ENCODE measurements around the gene CLEC2A.
A peak's percentile ranks its signal among the peaks of the same experiment; 100 is the strongest.

The CLEC2A gene

DNA sequence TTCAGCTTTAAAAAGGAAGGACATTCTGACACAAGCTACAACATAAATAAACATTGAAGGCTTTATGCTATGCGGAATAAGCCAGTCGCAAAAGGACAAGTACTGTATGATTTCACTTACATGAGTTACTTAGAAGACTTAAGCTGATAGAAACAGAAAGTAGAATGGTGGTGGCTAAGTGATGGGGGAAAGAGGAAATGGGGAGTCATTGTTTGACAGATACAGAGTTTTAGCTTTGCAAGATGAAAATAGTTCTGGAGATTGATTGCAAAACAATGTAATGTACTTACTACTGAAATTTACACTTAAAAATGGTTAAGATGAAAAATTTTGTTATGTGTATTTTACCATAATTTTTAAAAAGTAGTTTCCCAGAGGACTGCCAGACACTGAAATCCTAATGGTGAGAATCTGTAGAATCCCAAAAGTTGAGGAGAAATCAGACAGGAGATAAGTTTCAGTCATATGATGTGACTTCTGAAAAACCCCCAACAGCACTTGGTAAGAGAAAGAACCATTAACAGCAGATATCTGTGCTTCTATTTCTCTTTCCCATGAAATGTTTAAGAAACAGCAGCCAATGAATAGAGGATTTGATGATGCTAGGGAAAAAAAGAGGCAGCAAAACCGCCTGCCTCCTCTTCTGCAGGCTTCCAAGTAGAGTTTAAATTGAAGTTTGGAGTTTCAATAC is 16.6 kb upstream of the CLEC2A start:
- Mint-ChIP-seq H3K36me3 (no peaks in the 10 kb centered on the region), H3K9me3 (no peaks in the 10 kb centered on the region), H3K27me3 (no peaks in the 10 kb centered on the region), H3K4me1 (peaks cover 32% of the 10 kb centered on the region), H3K27ac (no peak overlapping the region), H3K4me3 (no peak overlapping the region)
- peak; percentile 95 for ATAC-seq

DNA sequence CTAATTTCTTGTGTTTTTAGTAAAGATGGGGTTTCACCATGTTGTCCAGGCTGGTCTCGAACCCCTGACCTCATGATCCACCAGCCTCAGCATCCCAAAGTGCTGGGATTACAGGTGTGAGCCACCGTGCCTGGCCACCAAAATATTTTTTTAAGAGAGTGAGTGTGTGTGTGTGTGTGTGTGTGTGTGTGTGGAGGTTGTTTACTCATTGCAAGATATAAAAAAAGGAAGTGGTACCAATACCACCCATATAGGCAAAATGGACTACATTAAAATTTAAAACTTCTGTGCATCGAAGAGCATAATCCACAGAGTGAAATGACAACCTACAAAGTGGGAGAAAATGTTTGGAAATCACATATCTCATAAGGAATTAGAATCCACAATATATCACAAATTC is 15.5 kb upstream of the CLEC2A start:
- Mint-ChIP-seq H3K36me3 (no peaks in the 10 kb centered on the region), H3K27me3 (no peaks in the 10 kb centered on the region), H3K9me3 (no peaks in the 10 kb centered on the region), H3K4me1 (peaks cover 32% of the 10 kb centered on the region), H3K27ac (peak overlapping the region; percentile 72), H3K4me3 (peak overlapping the region; percentile 14)
- ATAC-seq: no peak

DNA sequence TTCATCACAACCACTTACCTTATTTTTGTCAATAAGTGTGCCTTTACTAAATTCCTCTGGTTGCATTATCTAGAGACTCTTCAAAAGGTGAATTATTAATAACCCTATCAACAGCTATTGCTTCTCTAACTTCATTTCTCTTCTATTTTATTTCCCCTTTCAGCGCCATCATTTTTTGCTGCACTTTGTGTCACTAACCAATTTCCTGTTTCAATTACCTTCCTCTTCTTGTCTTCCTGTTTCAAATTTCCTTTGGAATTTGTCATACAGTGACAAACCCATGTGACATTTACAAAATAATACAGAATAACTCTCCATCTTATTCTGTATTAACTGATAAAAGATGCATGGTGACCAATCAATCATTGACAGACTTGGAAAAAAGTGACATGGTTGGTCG is 12.2 kb upstream of the CLEC2A start:
- Mint-ChIP-seq H3K4me3 (no peak overlapping the region), H3K36me3 (no peaks in the 10 kb centered on the region), H3K4me1 (peaks cover 20% of the 10 kb centered on the region), H3K27me3 (peaks cover 10% of the 10 kb centered on the region), H3K9me3 (no peaks in the 10 kb centered on the region), H3K27ac (no peak overlapping the region)
- ATAC-seq: no peak

DNA sequence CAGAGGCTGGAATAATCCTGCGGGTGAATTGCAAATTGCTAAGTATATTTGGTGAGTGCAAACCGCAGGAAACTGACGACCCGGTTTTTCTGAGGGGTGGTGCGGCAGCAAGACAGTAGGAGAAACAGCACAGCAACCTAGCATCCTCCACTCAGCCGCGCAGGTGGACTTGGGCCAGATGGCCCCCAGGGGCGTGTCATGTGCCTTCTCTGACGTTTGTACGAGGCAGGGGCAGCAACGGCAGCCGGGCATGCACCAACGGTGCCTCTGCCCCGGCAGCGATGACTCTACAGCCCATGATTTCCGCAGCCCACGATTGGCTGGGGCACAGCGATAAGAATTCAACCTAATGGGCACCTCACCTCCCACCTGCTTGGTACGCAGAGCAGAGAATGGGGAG is 11.1 kb upstream of the CLEC2A start:
- peaks cover 10% of the 10 kb centered on the region for H3K27me3 Mint-ChIP-seq
- ATAC-seq: peak; percentile 66
- no peaks in the 10 kb centered on the region for H3K9me3 Mint-ChIP-seq
- H3K36me3 Mint-ChIP-seq: no peaks in the 10 kb centered on the region
- H3K4me3 Mint-ChIP-seq: peak overlapping the region; percentile 38
- H3K4me1 Mint-ChIP-seq: peaks cover 20% of the 10 kb centered on the region
- H3K27ac Mint-ChIP-seq: no peak overlapping the region

DNA sequence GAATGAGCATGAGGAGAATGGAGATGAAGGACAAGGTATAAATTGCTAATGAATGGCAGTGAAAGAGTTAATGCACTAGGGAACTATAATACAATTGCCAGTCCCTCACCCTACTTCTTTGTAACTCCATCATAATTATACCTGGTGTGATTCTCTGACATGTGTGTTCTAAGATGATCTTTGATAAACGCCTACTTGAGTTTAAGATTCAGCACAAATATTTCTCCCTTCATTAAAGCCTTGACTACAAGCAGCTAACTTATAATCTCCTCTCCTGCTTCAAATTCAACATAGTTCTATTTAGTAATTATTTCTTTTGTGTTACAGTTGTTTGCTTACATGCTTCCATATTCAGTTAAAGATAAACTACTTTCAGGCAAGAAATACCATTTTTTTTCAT is 9.7 kb upstream of the CLEC2A start:
- H3K4me1 Mint-ChIP-seq: peaks cover 11% of the 10 kb centered on the region
- no peak overlapping the region for H3K4me3 Mint-ChIP-seq
- H3K9me3 Mint-ChIP-seq: no peaks in the 10 kb centered on the region
- H3K36me3 Mint-ChIP-seq: no peaks in the 10 kb centered on the region
- no peak overlapping the region for H3K27ac Mint-ChIP-seq
- peaks cover 10% of the 10 kb centered on the region for H3K27me3 Mint-ChIP-seq
- ATAC-seq: no peak

DNA sequence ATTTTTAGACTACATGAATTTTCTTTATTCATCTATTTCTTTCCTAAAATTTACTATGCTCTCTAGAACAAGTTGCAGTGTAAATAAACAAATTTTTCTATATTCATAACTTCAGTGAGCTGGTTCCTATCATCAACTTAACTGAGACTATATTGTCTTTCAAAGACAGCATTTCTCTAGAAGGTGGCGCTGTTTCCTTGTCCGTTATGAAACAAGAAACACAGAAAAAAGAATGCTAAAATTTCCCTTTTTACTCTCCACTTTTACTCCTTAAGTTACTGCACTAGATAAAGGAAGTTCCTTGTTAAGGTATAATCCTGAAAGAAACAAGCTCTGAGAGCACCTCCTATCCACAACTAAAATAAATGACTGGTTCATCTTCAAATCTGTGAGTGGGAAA is 8.2 kb upstream of the CLEC2A start:
- Mint-ChIP-seq H3K36me3 (no peaks in the 10 kb centered on the region), H3K9me3 (no peaks in the 10 kb centered on the region)
- ATAC-seq: no peak

DNA sequence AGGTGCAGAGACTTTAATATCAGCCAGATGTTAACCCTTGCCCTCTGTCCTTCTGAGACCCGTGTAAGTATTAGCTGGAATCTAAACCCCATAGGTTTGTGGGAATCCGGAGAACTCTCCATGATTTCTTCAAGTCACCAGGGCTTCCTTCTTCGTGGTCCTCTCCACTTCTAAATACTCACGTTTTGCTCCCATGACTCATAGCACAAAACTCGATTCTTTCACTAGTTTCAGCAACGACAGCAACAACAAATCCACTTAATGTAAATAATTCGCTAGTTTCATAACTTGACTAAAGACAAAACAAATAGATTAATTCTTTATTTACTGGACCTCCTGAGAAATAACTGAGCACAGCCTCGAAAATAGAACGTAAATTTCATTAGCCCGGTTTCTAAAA is 4.4 kb upstream of the CLEC2A start:
- ATAC-seq: no peak
- Mint-ChIP-seq H3K4me3 (no peak overlapping the region), H3K27me3 (peaks cover 27% of the 10 kb centered on the region), H3K4me1 (peaks cover 4% of the 10 kb centered on the region), H3K9me3 (no peaks in the 10 kb centered on the region), H3K36me3 (no peaks in the 10 kb centered on the region), H3K27ac (no peak overlapping the region)

More for the DNA sequence above, 8.2 kb upstream of the CLEC2A start:
- Mint-ChIP-seq H3K27me3 (peaks cover 10% of the 10 kb centered on the region), H3K4me3 (no peak overlapping the region), H3K27ac (no peak overlapping the region), H3K4me1 (peaks cover 11% of the 10 kb centered on the region)

DNA sequence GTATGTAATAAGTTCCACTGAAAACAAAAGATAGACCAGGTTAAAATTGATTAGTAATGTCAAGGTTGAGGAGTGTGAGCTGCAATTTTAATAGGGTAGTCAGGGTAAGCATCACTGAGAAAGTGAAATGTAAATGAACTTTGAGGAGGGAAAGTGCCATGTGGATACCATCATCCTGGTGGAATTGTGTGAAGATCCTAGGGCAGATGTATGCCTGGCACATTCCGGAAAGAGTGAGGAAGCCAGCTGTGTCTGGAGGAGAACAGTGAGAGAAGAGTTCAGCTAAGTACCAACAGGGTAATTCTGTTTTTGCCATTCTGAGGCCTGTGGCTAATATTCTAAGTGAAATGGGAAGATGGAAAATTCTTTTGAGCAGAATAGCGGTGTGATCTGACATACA is 2.9 kb upstream of the CLEC2A start:
- Mint-ChIP-seq H3K4me3 (no peak overlapping the region), H3K36me3 (no peaks in the 10 kb centered on the region), H3K27ac (no peak overlapping the region), H3K4me1 (no peaks in the 10 kb centered on the region), H3K27me3 (peaks cover 29% of the 10 kb centered on the region), H3K9me3 (no peaks in the 10 kb centered on the region)
- ATAC-seq: no peak

DNA sequence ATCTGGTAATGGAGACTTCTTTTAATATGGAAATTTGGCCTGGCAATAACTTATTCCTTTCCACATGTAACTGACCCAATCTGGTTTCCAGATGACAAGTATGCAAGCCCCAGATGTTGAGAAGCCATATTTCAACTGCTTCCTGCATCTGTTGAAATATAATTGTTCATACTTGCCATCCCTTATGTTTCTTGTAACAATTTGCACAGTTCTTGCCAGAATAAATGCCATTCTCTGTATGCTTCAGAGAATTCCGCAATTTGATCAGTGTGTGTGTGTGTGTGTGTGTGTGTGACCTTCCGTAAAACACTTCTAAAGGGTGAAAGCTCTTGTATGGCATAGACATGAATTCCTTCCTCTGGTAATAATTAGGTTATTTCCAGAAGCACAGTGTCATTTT is 1.8 kb upstream of the CLEC2A start:
- Mint-ChIP-seq H3K27me3 (peaks cover 31% of the 10 kb centered on the region), H3K4me1 (no peaks in the 10 kb centered on the region), H3K4me3 (no peak overlapping the region), H3K9me3 (no peaks in the 10 kb centered on the region), H3K36me3 (no peaks in the 10 kb centered on the region), H3K27ac (no peak overlapping the region)
- ATAC-seq: no peak

DNA sequence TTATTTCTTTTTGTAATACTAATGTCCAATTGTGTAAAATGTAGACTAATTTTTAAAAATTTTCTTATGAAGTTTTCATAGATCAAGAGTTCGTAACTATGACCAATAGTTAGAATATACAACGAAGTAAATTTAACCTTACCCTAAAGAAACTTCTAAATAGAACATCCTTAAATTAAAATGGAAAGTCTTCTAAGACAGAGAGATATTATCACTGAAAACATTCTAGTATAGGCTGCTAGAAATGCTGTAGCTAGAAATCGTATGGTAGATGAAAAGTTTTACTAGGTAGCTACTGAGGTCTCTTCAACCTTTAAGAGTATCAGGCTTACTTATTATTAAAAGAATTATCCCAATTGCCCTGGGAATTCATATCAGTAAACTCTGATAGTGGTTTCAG is 925 bp downstream of the CLEC2A start:
- Mint-ChIP-seq H3K4me1 (peaks cover 13% of the 10 kb centered on the region), H3K27me3 (peaks cover 51% of the 10 kb centered on the region), H3K27ac (no peak overlapping the region), H3K4me3 (no peak overlapping the region), H3K36me3 (no peaks in the 10 kb centered on the region), H3K9me3 (no peaks in the 10 kb centered on the region)
- no peak for ATAC-seq

DNA sequence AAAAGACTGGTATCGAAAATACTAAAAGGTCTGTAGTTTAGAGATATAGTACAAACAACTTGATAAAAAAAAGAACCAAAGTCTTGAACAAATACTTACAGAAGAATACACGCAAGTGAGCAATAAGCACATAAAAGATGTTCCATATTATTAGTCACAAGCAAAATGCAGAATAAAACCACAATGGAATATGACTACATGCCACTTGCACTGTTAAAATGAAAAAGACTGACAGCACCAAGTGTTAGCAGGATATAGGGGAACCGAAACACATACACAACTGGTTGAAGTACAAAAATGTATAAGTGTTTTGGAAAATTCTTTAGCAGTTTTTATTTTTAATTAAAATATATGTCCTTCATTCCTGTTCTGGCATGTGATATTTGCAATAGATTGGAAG is 3.6 kb downstream of the CLEC2A start:
- ATAC-seq: no peak
- Mint-ChIP-seq H3K27me3 (peaks cover 54% of the 10 kb centered on the region), H3K36me3 (no peaks in the 10 kb centered on the region), H3K27ac (no peak overlapping the region), H3K9me3 (no peaks in the 10 kb centered on the region), H3K4me1 (peaks cover 18% of the 10 kb centered on the region), H3K4me3 (no peak overlapping the region)

DNA sequence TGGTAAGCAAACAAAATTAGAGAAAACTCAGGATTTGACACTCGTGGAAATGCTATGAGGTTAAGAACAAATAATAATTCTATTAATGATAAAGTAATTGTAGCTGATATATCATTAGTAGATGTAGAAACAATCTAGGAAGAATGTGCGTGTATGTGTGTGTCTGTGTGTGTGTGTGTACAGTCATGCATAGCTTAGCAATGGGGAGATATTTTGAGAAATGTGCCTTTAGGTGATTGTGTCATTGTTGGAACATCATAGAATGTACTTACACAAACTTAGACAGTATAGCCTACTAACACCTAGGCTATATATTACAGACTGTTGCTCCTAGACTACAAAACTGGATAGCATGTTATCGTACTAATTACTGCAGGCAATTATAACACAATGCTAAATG is 5.3 kb downstream of the CLEC2A start:
- Mint-ChIP-seq H3K27me3 (peaks cover 48% of the 10 kb centered on the region), H3K9me3 (no peaks in the 10 kb centered on the region), H3K4me3 (no peak overlapping the region), H3K4me1 (peaks cover 18% of the 10 kb centered on the region), H3K27ac (no peak overlapping the region), H3K36me3 (no peaks in the 10 kb centered on the region)
- ATAC-seq: no peak

DNA sequence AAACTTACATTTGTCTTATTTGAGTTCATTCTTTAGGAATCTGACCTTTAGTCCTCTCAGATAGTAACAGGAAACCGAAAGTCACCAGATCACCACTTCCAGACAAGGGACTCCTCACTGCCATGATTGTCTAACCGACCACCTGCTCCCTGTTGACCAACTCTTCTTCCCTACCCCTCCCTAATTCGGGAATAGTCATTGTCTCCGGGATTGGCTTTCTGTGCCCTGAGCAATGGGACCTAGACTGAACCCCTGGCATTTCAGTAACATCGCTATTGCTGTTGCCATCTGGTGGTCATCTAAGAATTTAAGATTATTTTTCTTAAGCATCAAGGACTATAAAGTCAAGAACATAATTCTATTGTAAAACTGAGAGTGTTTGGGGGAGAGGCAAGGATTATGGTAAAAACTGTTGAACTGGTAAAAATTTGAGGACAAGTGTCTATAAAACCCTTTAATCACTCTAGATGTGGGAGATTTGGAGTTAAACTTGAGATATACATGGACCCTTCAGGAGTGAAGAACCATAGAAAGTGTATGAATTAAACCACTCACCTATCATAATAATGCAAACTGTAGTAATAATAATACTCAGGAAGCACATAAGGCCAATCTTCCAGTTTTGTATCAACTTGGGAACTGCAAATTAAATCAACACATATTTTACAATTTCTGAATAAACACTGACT is 6.3 kb downstream of the CLEC2A start:
- H3K4me1 Mint-ChIP-seq: peaks cover 18% of the 10 kb centered on the region

DNA sequence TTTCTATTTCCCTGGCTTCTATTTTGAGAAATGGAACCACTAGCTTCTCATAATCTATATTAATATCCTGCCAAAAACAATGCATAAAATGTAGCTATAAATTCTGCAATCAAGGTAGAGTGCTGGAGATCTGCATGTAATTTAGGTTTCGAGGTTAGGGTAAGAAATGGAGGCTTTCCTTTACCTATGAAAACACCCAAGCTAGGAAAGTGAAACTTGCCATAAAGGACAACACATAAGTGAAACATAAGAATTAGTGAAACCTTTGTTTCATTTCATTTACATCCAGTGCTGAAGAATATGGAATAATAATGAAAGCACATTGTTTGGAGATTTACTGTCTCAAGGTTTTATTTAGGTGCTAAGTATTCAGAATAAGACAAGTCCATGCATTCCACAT is 9.7 kb downstream of the CLEC2A start:
- Mint-ChIP-seq H3K9me3 (no peaks in the 10 kb centered on the region), H3K27me3 (peaks cover 52% of the 10 kb centered on the region), H3K4me1 (peaks cover 6% of the 10 kb centered on the region), H3K4me3 (no peak overlapping the region), H3K27ac (no peak overlapping the region), H3K36me3 (no peaks in the 10 kb centered on the region)
- ATAC-seq: no peak

More for the DNA sequence above, 6.3 kb downstream of the CLEC2A start:
- Mint-ChIP-seq H3K36me3 (no peaks in the 10 kb centered on the region), H3K9me3 (no peaks in the 10 kb centered on the region), H3K27me3 (peaks cover 44% of the 10 kb centered on the region), H3K4me3 (peak overlapping the region; percentile 54), H3K27ac (no peak overlapping the region)
- no peak for ATAC-seq

DNA sequence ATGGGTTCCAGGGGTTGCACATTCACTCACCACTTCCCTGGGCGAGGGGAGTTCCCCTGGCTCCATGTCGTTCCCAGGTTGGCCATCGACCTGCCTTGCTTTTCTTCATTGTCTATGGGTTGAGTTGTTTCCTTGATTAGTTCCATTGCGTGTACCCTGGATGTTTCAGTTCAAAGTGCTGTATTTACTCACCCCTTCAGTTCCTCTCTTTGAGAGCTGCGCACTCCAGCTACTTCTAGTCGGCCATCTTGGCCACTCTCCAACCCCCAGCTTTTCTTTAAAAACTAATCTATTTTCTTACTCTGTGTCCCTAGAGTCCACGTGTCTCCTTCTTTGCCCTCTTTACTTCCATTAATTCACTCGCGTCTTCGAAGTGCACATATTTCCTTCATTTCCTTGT is 11.7 kb downstream of the CLEC2A start:
- no peak for ATAC-seq
- Mint-ChIP-seq H3K9me3 (no peaks in the 10 kb centered on the region), H3K4me3 (no peak overlapping the region), H3K4me1 (peaks cover under 1% of the 10 kb centered on the region), H3K27ac (no peak overlapping the region), H3K27me3 (peaks cover 40% of the 10 kb centered on the region), H3K36me3 (no peaks in the 10 kb centered on the region)

DNA sequence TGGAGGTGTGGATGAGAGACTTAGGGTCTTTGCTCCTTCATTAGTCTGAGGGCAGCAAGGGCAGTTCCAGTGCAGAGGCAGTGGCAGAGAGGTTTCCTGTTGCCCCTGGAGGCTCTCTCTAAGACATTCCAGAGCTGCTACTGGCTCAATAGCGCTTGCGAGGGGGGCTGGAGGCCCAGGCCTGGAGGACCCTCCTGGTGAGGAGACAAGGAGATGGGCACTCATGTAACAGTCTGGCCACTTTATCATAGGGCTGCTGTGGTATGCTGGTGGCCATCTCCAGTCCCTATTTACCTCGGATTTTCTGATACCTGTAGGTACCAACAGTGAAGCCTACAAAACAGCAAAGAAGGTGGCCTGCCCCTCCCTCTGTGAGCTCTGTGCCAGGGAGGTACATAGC is 12.7 kb downstream of the CLEC2A start:
- ATAC-seq: no peak
- H3K4me1 Mint-ChIP-seq: no peaks in the 10 kb centered on the region
- H3K4me3 Mint-ChIP-seq: no peak overlapping the region
- H3K36me3 Mint-ChIP-seq: no peaks in the 10 kb centered on the region
- peaks cover 44% of the 10 kb centered on the region for H3K27me3 Mint-ChIP-seq
- no peak overlapping the region for H3K27ac Mint-ChIP-seq
- H3K9me3 Mint-ChIP-seq: no peaks in the 10 kb centered on the region

All from stimulated activated memory B cell treated with anti-CD40 and anti-IgM and Interleukin-4, amounts not matched to agents 10 μg/mL and 1 μg/mL and 100 μg/mL, for 72 hours (primary cell).